Effector CD8-positive, alpha-beta T cell (primary cell): ENCODE data around the gene SVOP.

ENCODE experiments used
- DNase-seq: peaks from one replicate; lab custom pipeline; 2025; lab: John Stamatoyannopoulos, UW

SVOP gene

GRCh38 chr12:108935159-108935763, 85.6 kb downstream of the SVOP start:
- no peak for DNase-seq

- DNase-seq: no peak
Observed at GRCh38 chr12:108933949-108934348, 86.9 kb downstream of the SVOP start.

GRCh38 chr12:108930756-108931155, 90.1 kb downstream of the SVOP start:
- no peak for DNase-seq

- no peak for DNase-seq
Observed at GRCh38 chr12:108930155-108930554, 90.7 kb downstream of the SVOP start.

GRCh38 chr12:108928695-108929094, 92.2 kb downstream of the SVOP start:
- DNase-seq: no peak

GRCh38 chr12:108922918-108923317, 98.0 kb downstream of the SVOP start:
- DNase-seq: no peak

GRCh38 chr12:108921946-108922345, 98.9 kb downstream of the SVOP start:
- DNase-seq: no peak

GRCh38 chr12:108918960-108919642, 101.8 kb downstream of the SVOP start:
- DNase-seq: no peak

- DNase-seq: no peak
Observed at GRCh38 chr12:108918206-108918605, 102.7 kb downstream of the SVOP start.

GRCh38 chr12:108916336-108916735, 104.5 kb downstream of the SVOP start:
- no peak for DNase-seq

- DNase-seq: no peak
Observed at GRCh38 chr12:108915632-108916133, 105.2 kb downstream of the SVOP start.

- no peak for DNase-seq
Observed at GRCh38 chr12:108914121-108914531, 106.7 kb downstream of the SVOP start.

GRCh38 chr12:108912361-108912760, 108.5 kb downstream of the SVOP start:
- no peak for DNase-seq

GRCh38 chr12:108911915-108912314, 109.0 kb downstream of the SVOP start:
- no peak for DNase-seq

GRCh38 chr12:108910336-108910735, 110.5 kb downstream of the SVOP start:
- no peak for DNase-seq

GRCh38 chr12:108907839-108908351, 113.0 kb downstream of the SVOP start:
- no peak for DNase-seq

GRCh38 chr12:108906971-108907370, 113.9 kb downstream of the SVOP start:
- DNase-seq: no peak

- no peak for DNase-seq
Observed at GRCh38 chr12:108905725-108906124, 115.1 kb downstream of the SVOP start.

- DNase-seq: no peak
Observed at GRCh38 chr12:108899145-108899544, 121.7 kb downstream of the SVOP start.

- DNase-seq: no peak
Observed at GRCh38 chr12:108896817-108897216, 124.1 kb downstream of the SVOP start.

GRCh38 chr12:108896336-108896735, 124.5 kb downstream of the SVOP start:
- no peak for DNase-seq

GRCh38 chr12:108895220-108895802, 125.6 kb downstream of the SVOP start:
- DNase-seq: no peak

- DNase-seq: no peak
Observed at GRCh38 chr12:108890208-108890607, 130.7 kb downstream of the SVOP start.
